Measurements from ENCODE around the gene DENND10. TPM values are rescaled to one million over a fixed set of nuclear protein-coding genes. Genes with fewer than 3 reads are reported as not detected.

Gene DENND10
- total RNA-seq, 1 donor from 2014 or later, result 42.2 TPM

- no peak for DNase-seq (ENCODE audit: extremely low spot score in 2 of 2)
- Histone ChIP-seq H3K9me3 (no peaks in the 10 kb centered on the region), H3K36me3 (peaks cover 0 to 19% of the 10 kb centered on the region in 2 donors), H3K27ac (no peak overlapping the region), H3K4me3 (no peak overlapping the region), H3K27me3 (no peaks in the 10 kb centered on the region), H3K4me1 (no peaks in the 10 kb centered on the region)
- intact Hi-C loops (cut with DNase I), result no loop called here
- TF ChIP-seq POLR2AphosphoS5 (IDR thresholded peaks at IDR 0.05; ENCODE audit: insufficient read depth in 1 of 2, low read depth in 1 of 2) (no peak), CTCF (IDR thresholded peaks at IDR 0.05) (no peak), POLR2A (IDR thresholded peaks at IDR 0.05) (no peak)
Observed at GRCh38 chr10:119138346-119139306, 34.7 kb downstream of the DENND10 start.

GRCh38 chr10:119139464-119140067 lies 35.7 kb downstream of the DENND10 start:
- H3K36me3 ChIP-seq, result peaks cover 0 to 17% of the 10 kb centered on the region in 2 donors

GRCh38 chr10:119140603-119141245 lies 36.8 kb downstream of the DENND10 start:
- TF ChIP-seq CTCF (IDR thresholded peaks at IDR 0.05) (no peak), POLR2A (IDR thresholded peaks at IDR 0.05) (no peak), POLR2AphosphoS5 (IDR thresholded peaks at IDR 0.05; ENCODE audit: insufficient read depth in 1 of 2, low read depth in 1 of 2) (no peak)
- Histone ChIP-seq H3K9me3 (no peaks in the 10 kb centered on the region), H3K4me3 (no peak overlapping the region), H3K4me1 (no peaks in the 10 kb centered on the region), H3K27me3 (no peaks in the 10 kb centered on the region), H3K36me3 (peaks cover 0 to 21% of the 10 kb centered on the region in 2 donors), H3K27ac (no peak overlapping the region)
- no peak for DNase-seq (ENCODE audit: extremely low spot score in 2 of 2)
- intact Hi-C loops (cut with DNase I), result no loop called here

More at GRCh38 chr10:119139464-119140067, 35.7 kb downstream of the DENND10 start:
- H3K27me3 ChIP-seq, result no peaks in the 10 kb centered on the region
- TF ChIP-seq POLR2A (IDR thresholded peaks at IDR 0.05) (no peak), POLR2AphosphoS5 (IDR thresholded peaks at IDR 0.05; ENCODE audit: insufficient read depth in 1 of 2, low read depth in 1 of 2) (no peak), CTCF (IDR thresholded peaks at IDR 0.05) (no peak)
- intact Hi-C loops (cut with DNase I), result no loop called here
- DNase-seq (ENCODE audit: extremely low spot score in 2 of 2), result no peak
- H3K4me3 ChIP-seq, result no peak overlapping the region
- no peaks in the 10 kb centered on the region for H3K4me1 ChIP-seq
- H3K9me3 ChIP-seq, result no peaks in the 10 kb centered on the region
- no peak overlapping the region for H3K27ac ChIP-seq

- no peak for DNase-seq (ENCODE audit: extremely low spot score in 2 of 2)
- no peaks in the 10 kb centered on the region for H3K9me3 ChIP-seq
- H3K4me1 ChIP-seq, result no peaks in the 10 kb centered on the region
- no peak overlapping the region for H3K27ac ChIP-seq
- no peaks in the 10 kb centered on the region for H3K27me3 ChIP-seq
- TF ChIP-seq CTCF (IDR thresholded peaks at IDR 0.05) (no peak), POLR2A (IDR thresholded peaks at IDR 0.05) (no peak), POLR2AphosphoS5 (IDR thresholded peaks at IDR 0.05; ENCODE audit: insufficient read depth in 1 of 2, low read depth in 1 of 2) (no peak)
- peaks cover 0 to 34% of the 10 kb centered on the region in 2 donors for H3K36me3 ChIP-seq
- H3K4me3 ChIP-seq, result no peak overlapping the region
- intact Hi-C loops (cut with DNase I), result no loop called here
Observed at GRCh38 chr10:119143657-119144056, 39.7 kb downstream of the DENND10 start.
